IMR-90 (cell line): ENCODE data around the gene MICB. TPM values are rescaled to one million over a fixed set of nuclear protein-coding genes. Genes with fewer than 3 reads are reported as not detected.
A peak's percentile ranks its signal among the peaks of the same experiment; 100 is the strongest.

Experiments
- ATAC-seq: fragments of 200-7000 bp; cut with Tn5 transposase; 2 replicates; pipeline ENCODE4 v1.9.1; 2020; ENCODE audit warnings: low read depth, mild to moderate bottlenecking, moderate library complexity
- BruUV-seq: library from RNA; stranded (reverse); fragments of 400-500 nt; replicated peaks from 2 replicates; lab custom pipeline; 2021; lab: Mats Ljungman, UMichigan
- CTCF ChIA-PET: fragments of 300-600 bp; formaldehyde crosslinking; extraction: SDS; loops from one replicate; lab custom pipeline; 2021; ENCODE audit warnings: antibody characterized with exemption; lab: Yijun Ruan, JAX
- POLR2A ChIA-PET: fragments of 300-600 bp; sonication (Branson Sonifier 250); formaldehyde crosslinking; loops from one replicate; lab custom pipeline; 2022; ENCODE audit warnings: antibody characterized with exemption; ENCODE audit not compliant: unreplicated experiment; lab: Charles Lee
- DNase-seq: peaks from one replicate; pipeline ENCODE4 v3.0.0; 2013
- H2AFZ ChIP-seq: replicated peaks from 2 replicates; pipeline ENCODE3; 2013; ENCODE audit warnings: low read length, mild to moderate bottlenecking; ENCODE audit not compliant: poor library complexity
- H2AK5ac ChIP-seq: 2 replicates; pipeline ENCODE4 v1.6.1; 2013; ENCODE audit warnings: low read depth, low read length, inconsistent platforms
- H2AK9ac ChIP-seq: replicated peaks from 2 replicates; pipeline ENCODE3; 2013; ENCODE audit warnings: mild to moderate bottlenecking, low read depth, low read length, moderate library complexity; ENCODE audit not compliant: poor library complexity
- H2BK120ac ChIP-seq: 2 replicates; pipeline ENCODE4 v1.6.1; 2013; ENCODE audit warnings: low read depth, low read length, inconsistent platforms
- H2BK15ac ChIP-seq: 3 replicates; pipeline ENCODE4 v1.6.1; 2013; ENCODE audit warnings: low read depth, low read length, inconsistent platforms
- H2BK20ac ChIP-seq: 2 replicates; pipeline ENCODE4 v1.6.1; 2013; ENCODE audit warnings: low read depth, mild to moderate bottlenecking, inconsistent platforms, low read length, moderate library complexity
- H2BK5ac ChIP-seq: 2 replicates; pipeline ENCODE4 v1.6.1; 2013; ENCODE audit warnings: mild to moderate bottlenecking, low read depth, low read length, inconsistent platforms; ENCODE audit not compliant: poor library complexity, severe bottlenecking
- H3K14ac ChIP-seq: replicated peaks from 2 replicates; pipeline ENCODE4 v1.6.1; 2013; ENCODE audit warnings: low read depth, low read length, inconsistent platforms
- H3K18ac ChIP-seq: 2 replicates; pipeline ENCODE4 v1.6.1; 2013; ENCODE audit warnings: low read depth, low read length, control low read depth
- H3K23ac ChIP-seq: 2 replicates; pipeline ENCODE4 v1.6.1; 2013; ENCODE audit warnings: low read depth, low read length, inconsistent platforms
- H3K27ac ChIP-seq: 2 replicates; pipeline ENCODE4 v1.5.1; 2013; ENCODE audit warnings: mild to moderate bottlenecking, control low read depth, low read length; ENCODE audit not compliant: insufficient read depth
- H3K27me3 ChIP-seq: 2 replicates; pipeline ENCODE4 v1.6.1; 2013; ENCODE audit warnings: low read length; ENCODE audit not compliant: control insufficient read depth, insufficient read depth
- H3K36me3 ChIP-seq: 2 replicates; pipeline ENCODE4 v1.6.1; 2013; ENCODE audit warnings: low read length, mixed read lengths; ENCODE audit not compliant: control insufficient read depth, insufficient read depth
- H3K4ac ChIP-seq: 2 replicates; pipeline ENCODE4 v1.6.1; 2013; ENCODE audit warnings: low read depth, low read length, inconsistent platforms
- H3K4me1 ChIP-seq: 2 replicates; pipeline ENCODE4 v1.6.1; 2013; ENCODE audit warnings: low read length, mixed read lengths; ENCODE audit not compliant: control insufficient read depth, insufficient read depth
- H3K4me2 ChIP-seq: 2 replicates; pipeline ENCODE4 v1.6.1; 2013; ENCODE audit warnings: low read depth, mild to moderate bottlenecking, control low read depth, low read length, moderate library complexity
- H3K4me3 ChIP-seq: 2 replicates; pipeline ENCODE4 v1.5.1; 2013; ENCODE audit warnings: low read depth, mild to moderate bottlenecking, control low read depth, low read length, moderate library complexity; ENCODE audit not compliant: insufficient read depth
- H3K56ac ChIP-seq: 2 replicates; pipeline ENCODE4 v1.6.1; 2013; ENCODE audit warnings: low read length, inconsistent platforms; ENCODE audit not compliant: insufficient read depth; ENCODE audit errors: extremely low read depth
- H3K79me1 ChIP-seq, 2 experiments: 2 replicates each; pipeline ENCODE4 v1.6.1; 2013; ENCODE audit warnings: low read length in 2 of 2, inconsistent platforms in 1 of 2, low read depth in 1 of 2
- H3K9ac ChIP-seq: 2 replicates; pipeline ENCODE4 v1.6.1; 2013; ENCODE audit warnings: low read depth, low read length, control low read depth
- H3K9me1 ChIP-seq: 2 replicates; pipeline ENCODE4 v1.6.1; 2013; ENCODE audit warnings: low read length, inconsistent platforms; ENCODE audit not compliant: insufficient read depth
- H3K9me3 ChIP-seq: 2 replicates; pipeline ENCODE4 v1.6.1; 2013; ENCODE audit warnings: low read length; ENCODE audit not compliant: control insufficient read depth, insufficient read depth
- H4K20me1 ChIP-seq: 2 replicates; pipeline ENCODE4 v1.6.1; 2013; ENCODE audit warnings: low read length, inconsistent platforms; ENCODE audit not compliant: insufficient read depth
- H4K5ac ChIP-seq: 2 replicates; pipeline ENCODE4 v1.6.1; 2013; ENCODE audit warnings: mild to moderate bottlenecking, low read depth, low read length, control low read depth
- H4K8ac ChIP-seq, 2 experiments: 2 replicates each; pipeline ENCODE4 v1.6.1; 2013; ENCODE audit warnings: low read depth in 2 of 2, low read length in 2 of 2, control low read depth in 1 of 2, inconsistent platforms in 1 of 2
- H4K91ac ChIP-seq: 2 replicates; pipeline ENCODE4 v1.6.1; 2013; ENCODE audit warnings: low read depth, low read length, inconsistent platforms; ENCODE audit not compliant: insufficient read depth
- BHLHE40 ChIP-seq: fragments of 150-350 bp; IDR thresholded peaks from 2 replicates; pipeline ENCODE4 v1.6.1; 2016; ENCODE audit warnings: mild to moderate bottlenecking, low read depth, low read length
- FOS ChIP-seq: fragments of 150-350 bp; IDR thresholded peaks from 2 replicates; pipeline ENCODE4 v1.6.1; 2016; ENCODE audit warnings: low read depth, low read length
- MXI1 ChIP-seq: IDR thresholded peaks from 2 replicates; pipeline ENCODE4 v1.6.1; 2012; ENCODE audit warnings: low read depth, mild to moderate bottlenecking, low read length, moderate library complexity, borderline replicate concordance
- RAD21 ChIP-seq: IDR thresholded peaks from 2 replicates; pipeline ENCODE4 v1.6.1; 2012; ENCODE audit warnings: low read length, improper control_type of control experiment
- RCOR1 ChIP-seq: IDR thresholded peaks from 2 replicates; pipeline ENCODE4 v1.6.1; 2012; ENCODE audit warnings: mild to moderate bottlenecking, low read length, improper control_type of control experiment; ENCODE audit not compliant: insufficient replicate concordance
- RFX5 ChIP-seq: IDR thresholded peaks from 2 replicates; pipeline ENCODE4 v1.8.0; 2012; ENCODE audit warnings: low read depth, mild to moderate bottlenecking, low read length, moderate library complexity
- SMC3 ChIP-seq: fragments of 150-350 bp; IDR thresholded peaks from 2 replicates; pipeline ENCODE4 v1.6.1; 2016; ENCODE audit warnings: low read depth, mild to moderate bottlenecking, antibody characterized with exemption, low read length, moderate library complexity
- WGBS, 2 experiments: methylation state at CpG; one replicate each; pipeline versions ENCODE4 v1.1.5 to v1.1.7; 2013; ENCODE audit warnings: missing lambda C conversion rate in 2 of 2; ENCODE audit not compliant: insufficient read length in 1 of 2; ENCODE audit errors: extremely low coverage in 2 of 2; 5-methylcytosine and 5-hydroxymethylcytosine counted together
- dilution Hi-C: fragments of 300-500 bp; cut with HindIII; formaldehyde crosslinking; loops from one replicate; pipeline ENCODE4 v1.14.3; 2018; ENCODE audit warnings: low sequenced_read_pairs; ENCODE audit not compliant: unreplicated experiment
- in situ Hi-C: fragments of 300-500 bp; cut with MboI; formaldehyde crosslinking; loops from 3 replicates; pipeline ENCODE4 v1.14.3; 2019; ENCODE audit warnings: low sequenced_read_pairs, inconsistent platforms, mixed read lengths
- intact Hi-C: fragments of 100-400 bp; cut with micrococcal nuclease; formaldehyde crosslinking; loops from 2 replicates; pipeline ENCODE4 v1.10.0; 2022
- polyA plus RNA-seq, 3 experiments: library from polyadenylated mRNA; depleted of rRNA; stranded (reverse); fragments of >200 nt; gene quantifications; 2 replicates each; pipeline ENCODE4 v1.2.3, GENCODE V29; 2012; ENCODE audit warnings: low replicate concordance in 1 of 3
- total RNA-seq: library from RNA; depleted of rRNA; stranded (reverse); fragments of >200 nt; gene quantifications from 2 replicates; pipeline ENCODE4 v1.2.3, GENCODE V29; 2012

MICB gene
- total and polyA plus RNA-seq, 2 of the 4 experiments (the other 2 are of a cell fraction): 9.6 to 11.1 TPM

DNA sequence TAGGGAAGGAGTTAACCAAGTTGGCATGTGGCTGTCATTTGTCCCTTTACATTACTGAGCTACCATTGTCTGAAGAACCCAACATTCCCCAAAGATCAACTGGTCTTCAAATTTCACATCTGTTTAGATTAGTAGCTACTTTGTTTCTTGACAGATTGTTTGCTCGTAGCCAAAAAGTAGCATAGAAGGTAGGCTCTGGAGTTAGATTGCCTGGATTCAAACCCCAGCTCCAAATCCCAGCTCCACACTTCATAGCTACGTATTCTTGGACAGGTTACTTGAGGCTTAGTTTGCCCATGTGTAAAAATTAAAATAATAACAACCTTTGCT, 50.6 kb downstream of the MICB start:
- Histone ChIP-seq H2BK120ac (no peak overlapping the region), H3K4me3 (no peak overlapping the region), H3K9me1 (peaks cover 6% of the 10 kb centered on the region), H3K56ac (no peak overlapping the region), H3K9ac (no peak overlapping the region), H2AK5ac (peak overlapping the region; percentile 92), H3K79me1 (peaks cover 5 to 26% of the 10 kb centered on the region in 2 experiments; a peak in 2 of 4 replicates), H2BK15ac (no peak overlapping the region), H3K36me3 (peaks cover 11% of the 10 kb centered on the region), H4K20me1 (no peaks in the 10 kb centered on the region), H3K27me3 (no peaks in the 10 kb centered on the region), H2AFZ (no peak overlapping the region), H4K91ac (no peak overlapping the region), H3K23ac (no peak overlapping the region), H4K5ac (peak overlapping the region; percentile 89), H3K27ac (peak overlapping the region; percentile 56; the same call in 1 of the 2 replicates), H2BK5ac (no peak overlapping the region), H3K4me2 (peak overlapping the region; percentile 79), H4K8ac (peak overlapping the region; percentile 89 to 98), H2AK9ac (no peak overlapping the region), H3K4me1 (peaks cover 6% of the 10 kb centered on the region), H2BK20ac (no peak overlapping the region), H3K18ac (no peak overlapping the region), H3K4ac (peak overlapping the region; percentile 87; the same call in 1 of the 2 replicates), H3K14ac (no peak overlapping the region), H3K9me3 (no peaks in the 10 kb centered on the region)
- no CpG with 5 or more reads among the region's 2 CpGs for WGBS, 2 experiments
- CTCF ChIA-PET: interaction anchor here (2.4 kb wide), 1 partner anchor 50 kb away, joined by 14 read pairs; no protein-coding TSS in a partner anchor
- DNase-seq (no peak), ATAC-seq (no peak)
- POLR2A ChIA-PET: no interaction called here
- intact Hi-C loops (loop anchor here (5.0 kb wide), 3 partner anchors 34 to 404 kb away; partner anchors contain the start of genes HSPA1B and LTB), dilution Hi-C loops (no loop called here), in situ Hi-C loops (loop anchor here (5.0 to 10.0 kb wide), 2 partner anchors 49 to 286 kb away; no protein-coding TSS in a partner anchor)
- no TSS peak for BruUV-seq
- no peak for TF ChIP-seq SMC3
- no peak for TF ChIP-seq RCOR1
- TF ChIP-seq FOS: no peak
- TF ChIP-seq RAD21: no peak
- no peak for TF ChIP-seq MXI1
- TF ChIP-seq BHLHE40: no peak
- TF ChIP-seq RFX5: no peak
